ENCODE measurements around the gene ZFP69.
A peak's percentile ranks its signal among the peaks of the same experiment; 100 is the strongest.

ZFP69 gene

DNA sequence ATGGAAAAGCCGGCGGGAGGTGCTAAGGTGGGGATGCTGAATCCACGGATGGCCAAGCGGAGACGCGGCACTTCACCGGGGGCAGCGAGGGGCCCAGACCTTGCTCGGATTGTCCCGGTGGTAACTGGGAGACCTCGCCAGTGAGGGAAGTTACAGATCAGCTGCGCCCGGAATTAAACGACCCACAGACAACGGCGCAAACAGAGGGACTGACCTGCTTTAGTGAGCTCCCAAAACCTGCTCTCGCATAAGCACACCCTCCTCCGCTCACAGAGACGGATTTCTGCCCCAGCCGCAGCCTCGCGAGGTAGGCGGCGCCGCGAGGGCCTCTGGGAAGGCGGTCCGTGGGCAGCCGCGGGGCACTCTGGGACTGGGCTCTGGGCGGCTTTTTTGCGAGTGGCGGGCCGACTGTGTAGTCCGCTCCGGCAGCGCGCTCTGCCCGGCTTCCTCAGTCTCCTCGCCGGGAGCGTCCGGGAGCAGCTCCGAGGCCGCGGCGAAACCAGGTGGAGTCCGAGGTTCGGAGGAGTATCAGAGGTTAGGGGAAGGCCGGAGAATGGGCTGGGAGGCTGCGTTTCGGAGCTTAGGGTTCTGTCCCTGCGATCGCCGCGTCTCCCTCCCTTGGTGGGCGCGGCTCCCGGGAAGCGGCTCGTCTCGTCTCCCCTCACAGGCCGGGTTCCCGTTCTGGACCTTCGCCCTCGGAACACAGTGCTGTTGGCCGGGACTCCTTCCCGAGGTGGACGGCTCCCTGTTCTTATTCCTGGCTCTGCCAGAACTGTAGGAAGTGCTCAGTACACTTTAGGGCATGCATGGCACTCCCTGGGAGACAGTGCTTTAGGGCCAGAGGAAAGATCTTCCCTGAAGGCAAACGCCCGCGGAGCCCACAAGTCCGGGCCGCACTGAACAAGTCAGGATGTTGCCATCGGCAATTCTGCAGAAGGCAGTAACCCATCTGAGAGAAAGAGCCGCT lies 31.6 kb downstream of the ZFP69 start, which contains the start of gene EXO5:
EXO5 (plus strand) TSS at position 393 of the 967 bp plus-strand sequence. CDS start 5,778 bp downstream, outside the sequence.
- H3K79me2 ChIP-seq (ENCODE audit: control insufficient read depth, insufficient read depth, low read length, poor library complexity): peaks cover 9% of the 10 kb centered on the region
- peaks cover 4 to 6% of the 10 kb centered on the region in 2 experiments for H3K4me1 ChIP-seq (ENCODE audit: control insufficient read depth in 1 of 2, insufficient read depth in 2 of 2, low read length in 2 of 2)
- peak within 1 kb of the TSS; percentile 82 for H3K4ac ChIP-seq (ENCODE audit: low read depth, low read length)
- H4K91ac ChIP-seq (ENCODE audit: low read depth, low read length): peak within 1 kb of the TSS; percentile 70
- peak within 1 kb of the TSS; percentile 96 for H3K14ac ChIP-seq (ENCODE audit: low read length)
- DNase-seq: peak; percentile 73 to 82
- peak within 1 kb of the TSS; percentile 80 for H3K4me3 ChIP-seq (ENCODE audit: low read depth, low read length)
- peak within 1 kb of the TSS; percentile 46 for H2BK5ac ChIP-seq (ENCODE audit: low read depth, low read length, poor library complexity)
- H2BK12ac ChIP-seq (ENCODE audit: low read length): no peak within 1 kb of the TSS
- H2AK5ac ChIP-seq (ENCODE audit: low read length): no peak within 1 kb of the TSS
- peak within 1 kb of the TSS; percentile 89 for H3K9ac ChIP-seq (ENCODE audit: low read length)
- H3K18ac ChIP-seq (ENCODE audit: low read length): peak within 1 kb of the TSS; percentile 97
- H3K4me2 ChIP-seq (ENCODE audit: low read length): peak within 1 kb of the TSS; percentile 93
- peak within 1 kb of the TSS; percentile 100 for H4K8ac ChIP-seq (ENCODE audit: low read depth, low read length)
- H3K79me1 ChIP-seq (ENCODE audit: low read length): peaks cover 7% of the 10 kb centered on the region
- H3K36me3 ChIP-seq (ENCODE audit: control insufficient read depth in 1 of 2, insufficient read depth in 2 of 2, low read length in 2 of 2): no peaks in the 10 kb centered on the region
- H3K23ac ChIP-seq (ENCODE audit: low read length): peak within 1 kb of the TSS; percentile 40
- WGBS (ENCODE audit: extremely low coverage, insufficient coverage, insufficient read length): no CpG with 5 or more reads among the region's 76 CpGs
- H3K27me3 ChIP-seq (ENCODE audit: insufficient read depth, low read length): no peaks in the 10 kb centered on the region
- H3K9me3 ChIP-seq (ENCODE audit: insufficient read depth, low read depth, low read length): peaks cover 5% of the 10 kb centered on the region
- H4K12ac ChIP-seq (ENCODE audit: low read depth, low read length): peak within 1 kb of the TSS; percentile 80
- peak within 1 kb of the TSS; percentile 89 for H2BK120ac ChIP-seq (ENCODE audit: insufficient read depth, low read length, poor library complexity)
- peak within 1 kb of the TSS; percentile 54 for H3K27ac ChIP-seq (ENCODE audit: low read depth, low read length)
- H2AFZ ChIP-seq (ENCODE audit: insufficient read depth, low read length, poor library complexity): peak within 1 kb of the TSS; percentile 99

DNA sequence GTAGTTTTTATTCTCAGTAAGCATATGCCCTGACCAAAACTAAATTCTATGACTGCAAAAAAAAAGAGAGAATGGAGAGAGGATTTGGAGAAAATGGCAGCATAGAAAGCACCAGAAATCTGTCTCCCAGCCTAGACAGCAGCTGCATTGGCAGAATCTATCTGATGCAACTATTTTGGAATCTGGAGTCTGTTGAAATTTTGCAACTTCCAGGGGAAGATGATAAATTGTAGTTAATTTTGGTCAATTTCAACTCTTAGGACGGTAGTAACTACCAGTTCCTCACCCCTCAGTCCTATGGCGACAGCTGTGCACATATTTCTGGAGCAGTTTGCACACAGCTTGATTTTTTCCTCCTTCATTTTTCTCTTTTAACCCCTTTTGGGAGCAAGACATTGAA lies 42.4 kb downstream of the ZFP69 start:
- H3K79me1 ChIP-seq (ENCODE audit: low read length): no peaks in the 10 kb centered on the region
- no peak overlapping the region for H2AK5ac ChIP-seq (ENCODE audit: low read length)
- no peaks in the 10 kb centered on the region for H3K27me3 ChIP-seq (ENCODE audit: insufficient read depth, low read length)
- H2BK120ac ChIP-seq (ENCODE audit: insufficient read depth, low read length, poor library complexity): no peak overlapping the region
- H3K79me2 ChIP-seq (ENCODE audit: control insufficient read depth, insufficient read depth, low read length, poor library complexity): no peaks in the 10 kb centered on the region
- H2BK12ac ChIP-seq (ENCODE audit: low read length): no peak overlapping the region
- H4K8ac ChIP-seq (ENCODE audit: low read depth, low read length): no peak overlapping the region
- H4K91ac ChIP-seq (ENCODE audit: low read depth, low read length): no peak overlapping the region
- no peak overlapping the region for H4K12ac ChIP-seq (ENCODE audit: low read depth, low read length)
- no CpG with 5 or more reads among the region's 2 CpGs for WGBS (ENCODE audit: extremely low coverage, insufficient coverage, insufficient read length)
- H3K9ac ChIP-seq (ENCODE audit: low read length): no peak overlapping the region
- no peak overlapping the region for H3K23ac ChIP-seq (ENCODE audit: low read length)
- H2BK5ac ChIP-seq (ENCODE audit: low read depth, low read length, poor library complexity): no peak overlapping the region
- H3K4me1 ChIP-seq (ENCODE audit: control insufficient read depth in 1 of 2, insufficient read depth in 2 of 2, low read length in 2 of 2): no peaks in the 10 kb centered on the region
- H3K4me2 ChIP-seq (ENCODE audit: low read length): no peak overlapping the region
- H3K27ac ChIP-seq (ENCODE audit: low read depth, low read length): no peak overlapping the region
- peaks cover 3% of the 10 kb centered on the region for H3K9me3 ChIP-seq (ENCODE audit: insufficient read depth, low read depth, low read length)
- H3K18ac ChIP-seq (ENCODE audit: low read length): no peak overlapping the region
- peaks cover 7 to 10% of the 10 kb centered on the region in 2 experiments for H3K36me3 ChIP-seq (ENCODE audit: control insufficient read depth in 1 of 2, insufficient read depth in 2 of 2, low read length in 2 of 2)
- H3K4me3 ChIP-seq (ENCODE audit: low read depth, low read length): no peak overlapping the region
- H3K14ac ChIP-seq (ENCODE audit: low read length): no peak overlapping the region
- H3K4ac ChIP-seq (ENCODE audit: low read depth, low read length): no peak overlapping the region
- no peak overlapping the region for H2AFZ ChIP-seq (ENCODE audit: insufficient read depth, low read length, poor library complexity)
- no peak for DNase-seq

DNA sequence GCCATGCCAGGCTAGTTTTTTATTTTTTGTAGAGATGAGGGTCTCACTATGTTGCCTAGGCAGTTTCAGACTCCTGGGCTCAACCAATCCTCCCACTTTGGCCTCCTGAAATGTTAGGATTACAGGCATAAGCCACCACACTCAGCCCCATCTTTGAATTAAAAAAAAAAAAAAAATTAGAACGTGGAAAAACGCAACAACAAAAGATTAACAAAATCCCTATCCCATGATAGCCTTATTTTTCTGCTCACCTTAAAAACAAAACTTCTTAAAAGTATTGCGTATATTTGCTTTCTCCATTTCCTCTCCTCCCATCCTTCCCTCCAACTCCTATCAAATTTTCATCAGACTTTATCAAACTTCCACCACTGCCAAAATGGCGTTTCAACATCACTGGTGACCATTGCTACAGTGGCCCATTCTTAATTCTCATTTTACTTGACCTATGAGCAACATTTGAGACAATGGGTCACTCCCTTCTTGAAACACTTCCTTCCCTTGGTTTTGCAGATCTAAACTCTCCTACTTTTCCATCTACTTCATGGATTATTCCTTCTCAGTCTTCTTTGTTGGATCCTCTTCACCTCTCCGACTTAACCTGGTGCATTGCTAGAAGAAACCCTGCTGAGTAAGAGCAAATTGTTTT lies 53.8 kb downstream of the ZFP69 start:
- no peak overlapping the region for H3K14ac ChIP-seq (ENCODE audit: low read length)
- peaks cover 5% of the 10 kb centered on the region for H3K79me1 ChIP-seq (ENCODE audit: low read length)
- no peak overlapping the region for H2AFZ ChIP-seq (ENCODE audit: insufficient read depth, low read length, poor library complexity)
- no peak overlapping the region for H4K91ac ChIP-seq (ENCODE audit: low read depth, low read length)
- no CpG with 5 or more reads among the region's 5 CpGs for WGBS (ENCODE audit: extremely low coverage, insufficient coverage, insufficient read length)
- no peak overlapping the region for H2BK120ac ChIP-seq (ENCODE audit: insufficient read depth, low read length, poor library complexity)
- H3K9ac ChIP-seq (ENCODE audit: low read length): no peak overlapping the region
- peaks cover 2% of the 10 kb centered on the region for H3K79me2 ChIP-seq (ENCODE audit: control insufficient read depth, insufficient read depth, low read length, poor library complexity)
- no peak overlapping the region for H2BK5ac ChIP-seq (ENCODE audit: low read depth, low read length, poor library complexity)
- H3K4ac ChIP-seq (ENCODE audit: low read depth, low read length): no peak overlapping the region
- no peaks in the 10 kb centered on the region for H3K9me3 ChIP-seq (ENCODE audit: insufficient read depth, low read depth, low read length)
- DNase-seq: peak in 1 of 2 donors; percentile 36
- no peaks in the 10 kb centered on the region for H3K36me3 ChIP-seq (ENCODE audit: control insufficient read depth in 1 of 2, insufficient read depth in 2 of 2, low read length in 2 of 2)
- H4K8ac ChIP-seq (ENCODE audit: low read depth, low read length): no peak overlapping the region
- no peak overlapping the region for H2AK5ac ChIP-seq (ENCODE audit: low read length)
- no peak overlapping the region for H2BK12ac ChIP-seq (ENCODE audit: low read length)
- H3K4me2 ChIP-seq (ENCODE audit: low read length): peak overlapping the region; percentile 60
- no peaks in the 10 kb centered on the region for H3K27me3 ChIP-seq (ENCODE audit: insufficient read depth, low read length)
- no peak overlapping the region for H4K12ac ChIP-seq (ENCODE audit: low read depth, low read length)
- H3K18ac ChIP-seq (ENCODE audit: low read length): no peak overlapping the region
- no peaks in the 10 kb centered on the region for H3K4me1 ChIP-seq (ENCODE audit: control insufficient read depth in 1 of 2, insufficient read depth in 2 of 2, low read length in 2 of 2)
- no peak overlapping the region for H3K23ac ChIP-seq (ENCODE audit: low read length)
- no peak overlapping the region for H3K4me3 ChIP-seq (ENCODE audit: low read depth, low read length)
- H3K27ac ChIP-seq (ENCODE audit: low read depth, low read length): peak overlapping the region; percentile 42

DNA sequence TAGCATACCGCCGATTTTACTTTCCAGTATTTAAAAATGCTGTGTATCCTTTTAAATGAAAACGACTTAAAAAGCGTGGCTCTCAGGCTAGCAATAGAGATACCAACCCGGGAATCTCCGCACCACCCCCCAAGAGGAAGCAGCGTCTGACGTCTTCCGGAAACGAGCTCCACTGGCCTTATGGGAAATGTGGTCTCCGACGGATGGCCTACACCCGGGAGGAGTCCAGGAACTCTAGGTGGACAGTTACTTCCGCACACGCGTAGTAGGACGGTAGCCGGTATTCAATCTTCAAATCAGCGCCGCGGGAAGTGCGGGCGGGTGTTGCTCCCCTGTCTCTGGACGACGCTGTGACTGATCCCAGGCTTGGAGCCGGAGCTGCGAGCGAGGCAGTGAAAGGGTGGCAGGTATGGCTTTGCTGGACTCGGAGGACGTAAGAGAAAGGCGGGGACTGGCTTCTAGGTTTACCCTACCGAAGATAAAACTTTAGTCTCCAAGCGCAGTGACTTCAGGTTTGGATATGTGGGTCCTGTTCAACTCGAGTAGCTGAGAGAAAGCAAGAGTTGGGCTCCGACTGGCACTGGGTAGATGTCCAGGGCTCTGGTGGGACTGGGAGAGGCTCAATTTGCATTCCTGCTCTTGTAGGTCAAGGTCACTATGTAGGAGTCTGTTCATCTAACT lies 54.4 kb downstream of the ZFP69 start, which contains the start of gene ZNF684:
ZNF684 (plus strand) TSS at position 257 of the 681 bp plus-strand sequence. CDS start 1,530 bp downstream, outside the sequence.
- WGBS (ENCODE audit: extremely low coverage, insufficient coverage, insufficient read length): no CpG with 5 or more reads among the region's 35 CpGs
- Histone ChIP-seq H3K79me2 (ENCODE audit: control insufficient read depth, insufficient read depth, low read length, poor library complexity) (peaks cover 2% of the 10 kb centered on the region), H2AFZ (ENCODE audit: insufficient read depth, low read length, poor library complexity) (peak within 1 kb of the TSS; percentile 84), H3K36me3 (ENCODE audit: control insufficient read depth in 1 of 2, insufficient read depth in 2 of 2, low read length in 2 of 2) (no peaks in the 10 kb centered on the region), H3K27me3 (ENCODE audit: insufficient read depth, low read length) (no peaks in the 10 kb centered on the region), H3K9me3 (ENCODE audit: insufficient read depth, low read depth, low read length) (no peaks in the 10 kb centered on the region), H3K4me3 (ENCODE audit: low read depth, low read length) (peak within 1 kb of the TSS; percentile 82), H3K14ac (ENCODE audit: low read length) (peak within 1 kb of the TSS; percentile 71), H3K18ac (ENCODE audit: low read length) (peak within 1 kb of the TSS; percentile 13), H2BK5ac (ENCODE audit: low read depth, low read length, poor library complexity) (peak within 1 kb of the TSS; percentile 6), H2BK120ac (ENCODE audit: insufficient read depth, low read length, poor library complexity) (peak within 1 kb of the TSS; percentile 6), H2BK12ac (ENCODE audit: low read length) (no peak within 1 kb of the TSS), H3K4me1 (ENCODE audit: control insufficient read depth in 1 of 2, insufficient read depth in 2 of 2, low read length in 2 of 2) (no peaks in the 10 kb centered on the region), H3K79me1 (ENCODE audit: low read length) (peaks cover 5% of the 10 kb centered on the region), H3K27ac (ENCODE audit: low read depth, low read length) (peak within 1 kb of the TSS; percentile 42), H3K4ac (ENCODE audit: low read depth, low read length) (peak within 1 kb of the TSS; percentile 2), H4K12ac (ENCODE audit: low read depth, low read length) (peak within 1 kb of the TSS; percentile 9), H2AK5ac (ENCODE audit: low read length) (no peak within 1 kb of the TSS), H3K9ac (ENCODE audit: low read length) (peak within 1 kb of the TSS; percentile 74), H4K8ac (ENCODE audit: low read depth, low read length) (peak within 1 kb of the TSS; percentile 52), H3K23ac (ENCODE audit: low read length) (no peak within 1 kb of the TSS), H3K4me2 (ENCODE audit: low read length) (peak within 1 kb of the TSS; percentile 60), H4K91ac (ENCODE audit: low read depth, low read length) (peak within 1 kb of the TSS; percentile 20)
- DNase-seq: peak; percentile 90 to 93

All from trophoblast cell (in vitro differentiated cells and primary cell).